Liver (tissue), 9 donors: ENCODE data around the gene GFRA1. TPM values are rescaled to one million over a fixed set of nuclear protein-coding genes. Genes with fewer than 3 reads are reported as not detected.

Experiments
- DNase-seq: peaks from one replicate; pipeline ENCODE4 v3.0.0-alpha.2; 2017; ENCODE audit warnings: low spot score
- H3K27ac ChIP-seq, 2 donors: one replicate each; pipeline ENCODE4 v1.7.0; 2013; ENCODE audit warnings: inconsistent platforms in 2 of 2, low read length in 2 of 2, control low read depth in 1 of 2, low read depth in 1 of 2, mild to moderate bottlenecking in 1 of 2
- H3K27me3 ChIP-seq, 4 donors: one replicate each; pipeline versions ENCODE4 v1.6.1 to v1.7.0; 2013; ENCODE audit warnings: low read length in 3 of 4, inconsistent platforms in 1 of 4, mild to moderate bottlenecking in 1 of 4, moderate library complexity in 1 of 4; ENCODE audit not compliant: control insufficient read depth in 4 of 4, insufficient read depth in 4 of 4
- H3K36me3 ChIP-seq, 4 donors: one replicate each; pipeline versions ENCODE4 v1.6.1 to v1.7.0; 2013; ENCODE audit warnings: low read length in 3 of 4, mild to moderate bottlenecking in 3 of 4, low read depth in 1 of 4, moderate library complexity in 1 of 4; ENCODE audit not compliant: control insufficient read depth in 4 of 4, insufficient read depth in 3 of 4
- H3K4me1 ChIP-seq, 4 donors: one replicate each; pipeline versions ENCODE4 v1.6.1 to v1.7.0; 2013; ENCODE audit warnings: low read length in 3 of 4, mild to moderate bottlenecking in 3 of 4, moderate library complexity in 1 of 4; ENCODE audit not compliant: control insufficient read depth in 4 of 4, insufficient read depth in 4 of 4
- H3K4me3 ChIP-seq, 3 donors: one replicate each; pipeline versions ENCODE4 v1.6.1 to v1.7.0; 2013; ENCODE audit warnings: low read length in 3 of 3, control low read depth in 1 of 3, low read depth in 1 of 3, mild to moderate bottlenecking in 1 of 3
- H3K9ac ChIP-seq, 2 donors: one replicate each; pipeline ENCODE4 v1.7.0; 2013; ENCODE audit warnings: low read length in 2 of 2, mild to moderate bottlenecking in 2 of 2, moderate library complexity in 2 of 2, control low read depth in 1 of 2, low read depth in 1 of 2
- H3K9me3 ChIP-seq, 4 donors: one replicate each; pipeline versions ENCODE4 v1.6.1 to v1.7.0; 2013; ENCODE audit warnings: low read length in 3 of 4; ENCODE audit not compliant: control insufficient read depth in 4 of 4
- EGR1 ChIP-seq, 2 donors: IDR thresholded peaks; 2 replicates each; pipeline ENCODE4 v1.6.1; 2016 to 2018; ENCODE audit warnings: antibody characterized with exemption in 2 of 2, low read depth in 2 of 2
- FOXA1 ChIP-seq: IDR thresholded peaks from 2 replicates; pipeline ENCODE4 v1.6.1; 2016; ENCODE audit warnings: antibody characterized with exemption
- FOXA2 ChIP-seq: IDR thresholded peaks from 2 replicates; pipeline ENCODE4 v1.6.1; 2016; ENCODE audit warnings: antibody characterized with exemption
- GABPA ChIP-seq, 2 donors: IDR thresholded peaks in 1 of 2; conservative IDR thresholded peaks in 1 of 2; 2 replicates each; pipeline ENCODE4 v1.6.1; 2016; ENCODE audit warnings: antibody characterized with exemption in 2 of 2, mild to moderate bottlenecking in 1 of 2, moderate library complexity in 1 of 2
- HNF4A ChIP-seq, 2 donors: conservative IDR thresholded peaks; 2 replicates each; pipeline ENCODE4 v1.6.1; 2016; ENCODE audit warnings: antibody characterized with exemption in 2 of 2, mild to moderate bottlenecking in 2 of 2
- HNF4G ChIP-seq: IDR thresholded peaks from 2 replicates; pipeline ENCODE4 v1.6.1; 2016; ENCODE audit warnings: antibody characterized with exemption
- JUND ChIP-seq, 2 donors: IDR thresholded peaks; 2 replicates each; pipeline ENCODE4 v1.6.1; 2016; ENCODE audit warnings: antibody characterized with exemption in 2 of 2
- NR2F2 ChIP-seq: IDR thresholded peaks from 2 replicates; pipeline ENCODE4 v1.6.1; 2016; ENCODE audit warnings: antibody characterized with exemption
- RAD21 ChIP-seq, 2 donors: IDR thresholded peaks; 2 replicates each; pipeline ENCODE4 v1.6.1; 2016; ENCODE audit warnings: antibody characterized with exemption in 2 of 2, mild to moderate bottlenecking in 2 of 2
- RXRA ChIP-seq, 2 donors: IDR thresholded peaks; 2 replicates each; pipeline ENCODE4 v1.6.1; 2017 to 2018; ENCODE audit warnings: antibody characterized with exemption in 2 of 2, mild to moderate bottlenecking in 1 of 2
- TAF1 ChIP-seq: conservative IDR thresholded peaks from 2 replicates; pipeline ENCODE4 v1.6.1; 2016; ENCODE audit warnings: antibody characterized with exemption, mild to moderate bottlenecking
- YY1 ChIP-seq: IDR thresholded peaks from 2 replicates; pipeline ENCODE4 v1.6.1; 2016; ENCODE audit warnings: antibody characterized with exemption, mild to moderate bottlenecking
- WGBS: extraction: QIAGEN DNeasy Blood & Tissue Kit; methylation state at CpG from one replicate; pipeline ENCODE4 v1.1.7; 2013; 5-methylcytosine and 5-hydroxymethylcytosine counted together
- polyA plus RNA-seq, 2 donors: library from polyadenylated mRNA; stranded (reverse) in 1 of 2; unstranded in 1 of 2; fragments of 200-250 nt in 1 of 2; fragments of >200 nt in 1 of 2; fragmentation: Nextera tagmentation in 1 of 2; extraction: Ambion mirVana in 1 of 2; gene quantifications; one replicate each; pipeline versions ENCODE4 v1.2.1 to v1.2.3, GENCODE V29; 2013 to 2015
- total RNA-seq, 2 donors: library from RNA; depleted of rRNA; stranded (reverse); fragments of >200 nt; gene quantifications; one replicate each; pipeline ENCODE4 v1.2.3, GENCODE V29; 2014
- TF ChIP-seq, protein P1 (sequence below): IDR thresholded peaks from 2 replicates; pipeline ENCODE4 v1.6.1; 2016; ENCODE audit warnings: antibody characterized with exemption, mild to moderate bottlenecking
- TF ChIP-seq, protein P2 (sequence below): fragments of 150-350 bp; IDR thresholded peaks from 2 replicates; pipeline ENCODE4 v1.5.1; 2017; ENCODE audit warnings: improper control_type of control experiment, low read depth, low read length; ENCODE audit not compliant: missing input control
- TF ChIP-seq, protein P3 (sequence below): IDR thresholded peaks from 2 replicates; pipeline ENCODE4 v1.6.1; 2016; ENCODE audit warnings: antibody characterized with exemption
- TF ChIP-seq, protein P4 (sequence below): IDR thresholded peaks from 2 replicates; pipeline ENCODE4 v1.6.1; 2016; ENCODE audit warnings: antibody characterized with exemption
- donor health status: healthy.
- donor health status: healthy.
- donor health status: healthy.
- donor health status: healthy.
- donor health status: healthy.

Gene GFRA1
- total and polyA plus RNA-seq, 4 donors = 14.2 to 53.6 (median 17.8) TPM

DNA sequence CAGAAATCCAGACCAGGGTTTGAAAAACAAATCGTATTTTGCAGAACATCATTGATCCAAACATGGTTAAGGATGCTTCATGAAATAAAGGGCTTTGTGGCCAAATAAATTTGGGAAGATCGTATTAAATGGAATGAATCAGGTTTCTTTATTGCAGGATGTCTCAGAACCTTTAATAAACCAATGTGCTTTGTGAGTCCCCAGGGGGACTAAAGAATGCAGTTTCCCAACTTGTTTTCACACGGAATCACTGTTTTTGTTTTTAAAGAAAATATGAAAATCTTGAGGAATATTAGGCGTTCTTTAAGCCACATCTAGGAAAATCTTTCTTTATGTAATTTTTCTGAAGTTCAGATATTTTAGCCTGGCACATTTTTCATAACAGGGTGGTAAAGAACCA, 34.4 kb upstream of the GFRA1 start:
- TF ChIP-seq NR2F2 (no peak), JUND (IDR thresholded peaks at IDR 0.05) (no peak), YY1 (no peak)
- DNase-seq = no peak
- 92% methylated on average over 4 of the region's 4 CpGs for WGBS
- Histone ChIP-seq H3K9me3 (no peaks in the 10 kb centered on the region), H3K4me3 (no peak overlapping the region), H3K9ac (no peak overlapping the region), H3K36me3 (no peaks in the 10 kb centered on the region), H3K4me1 (no peaks in the 10 kb centered on the region), H3K27me3 (no peaks in the 10 kb centered on the region), H3K27ac (no peak overlapping the region)

DNA sequence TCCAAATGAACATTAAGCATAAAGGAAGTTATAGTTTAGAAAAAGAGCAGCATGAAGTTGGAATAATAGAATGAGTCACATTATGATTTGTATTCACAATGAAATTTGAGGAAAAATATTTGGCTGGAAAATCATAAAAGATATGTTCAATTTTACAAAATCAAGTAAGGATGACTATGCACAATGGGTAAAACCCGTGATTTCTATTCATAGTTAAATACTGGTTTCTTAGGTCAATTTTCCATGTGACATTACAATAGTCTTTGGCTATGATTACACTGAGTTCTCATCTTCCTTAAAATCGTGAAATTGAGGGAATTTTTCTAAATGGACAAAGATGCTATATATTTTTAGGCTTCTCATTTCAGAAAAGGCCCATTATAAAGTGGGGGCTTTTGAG, 33.8 kb upstream of the GFRA1 start:
- WGBS = 83% methylated on average over 2 of the region's 2 CpGs
- no peak for DNase-seq
- no peak overlapping the region for H3K27ac ChIP-seq
- H3K4me1 ChIP-seq = no peaks in the 10 kb centered on the region
- H3K9me3 ChIP-seq = no peaks in the 10 kb centered on the region
- no peak overlapping the region for H3K4me3 ChIP-seq
- TF ChIP-seq NR2F2 (no peak), GABPA (IDR thresholded peaks at IDR 0.05 in 1 of 2, conservative IDR thresholded peaks at IDR 0.05 in 1 of 2) (no peak), RXRA (IDR thresholded peaks at IDR 0.05) (no peak), FOXA1 (no peak), EGR1 (IDR thresholded peaks at IDR 0.05; ENCODE audit: low read depth in 2 of 2) (no peak), FOXA2 (no peak), RAD21 (IDR thresholded peaks at IDR 0.05) (no peak), HNF4G (no peak), YY1 (no peak), HNF4A (conservative IDR thresholded peaks at IDR 0.05) (no peak), TAF1 (no peak), JUND (IDR thresholded peaks at IDR 0.05) (no peak)
- TF ChIP-seq, protein P1, sequence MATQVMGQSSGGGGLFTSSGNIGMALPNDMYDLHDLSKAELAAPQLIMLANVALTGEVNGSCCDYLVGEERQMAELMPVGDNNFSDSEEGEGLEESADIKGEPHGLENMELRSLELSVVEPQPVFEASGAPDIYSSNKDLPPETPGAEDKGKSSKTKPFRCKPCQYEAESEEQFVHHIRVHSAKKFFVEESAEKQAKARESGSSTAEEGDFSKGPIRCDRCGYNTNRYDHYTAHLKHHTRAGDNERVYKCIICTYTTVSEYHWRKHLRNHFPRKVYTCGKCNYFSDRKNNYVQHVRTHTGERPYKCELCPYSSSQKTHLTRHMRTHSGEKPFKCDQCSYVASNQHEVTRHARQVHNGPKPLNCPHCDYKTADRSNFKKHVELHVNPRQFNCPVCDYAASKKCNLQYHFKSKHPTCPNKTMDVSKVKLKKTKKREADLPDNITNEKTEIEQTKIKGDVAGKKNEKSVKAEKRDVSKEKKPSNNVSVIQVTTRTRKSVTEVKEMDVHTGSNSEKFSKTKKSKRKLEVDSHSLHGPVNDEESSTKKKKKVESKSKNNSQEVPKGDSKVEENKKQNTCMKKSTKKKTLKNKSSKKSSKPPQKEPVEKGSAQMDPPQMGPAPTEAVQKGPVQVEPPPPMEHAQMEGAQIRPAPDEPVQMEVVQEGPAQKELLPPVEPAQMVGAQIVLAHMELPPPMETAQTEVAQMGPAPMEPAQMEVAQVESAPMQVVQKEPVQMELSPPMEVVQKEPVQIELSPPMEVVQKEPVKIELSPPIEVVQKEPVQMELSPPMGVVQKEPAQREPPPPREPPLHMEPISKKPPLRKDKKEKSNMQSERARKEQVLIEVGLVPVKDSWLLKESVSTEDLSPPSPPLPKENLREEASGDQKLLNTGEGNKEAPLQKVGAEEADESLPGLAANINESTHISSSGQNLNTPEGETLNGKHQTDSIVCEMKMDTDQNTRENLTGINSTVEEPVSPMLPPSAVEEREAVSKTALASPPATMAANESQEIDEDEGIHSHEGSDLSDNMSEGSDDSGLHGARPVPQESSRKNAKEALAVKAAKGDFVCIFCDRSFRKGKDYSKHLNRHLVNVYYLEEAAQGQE = no peak
- TF ChIP-seq, protein P2, sequence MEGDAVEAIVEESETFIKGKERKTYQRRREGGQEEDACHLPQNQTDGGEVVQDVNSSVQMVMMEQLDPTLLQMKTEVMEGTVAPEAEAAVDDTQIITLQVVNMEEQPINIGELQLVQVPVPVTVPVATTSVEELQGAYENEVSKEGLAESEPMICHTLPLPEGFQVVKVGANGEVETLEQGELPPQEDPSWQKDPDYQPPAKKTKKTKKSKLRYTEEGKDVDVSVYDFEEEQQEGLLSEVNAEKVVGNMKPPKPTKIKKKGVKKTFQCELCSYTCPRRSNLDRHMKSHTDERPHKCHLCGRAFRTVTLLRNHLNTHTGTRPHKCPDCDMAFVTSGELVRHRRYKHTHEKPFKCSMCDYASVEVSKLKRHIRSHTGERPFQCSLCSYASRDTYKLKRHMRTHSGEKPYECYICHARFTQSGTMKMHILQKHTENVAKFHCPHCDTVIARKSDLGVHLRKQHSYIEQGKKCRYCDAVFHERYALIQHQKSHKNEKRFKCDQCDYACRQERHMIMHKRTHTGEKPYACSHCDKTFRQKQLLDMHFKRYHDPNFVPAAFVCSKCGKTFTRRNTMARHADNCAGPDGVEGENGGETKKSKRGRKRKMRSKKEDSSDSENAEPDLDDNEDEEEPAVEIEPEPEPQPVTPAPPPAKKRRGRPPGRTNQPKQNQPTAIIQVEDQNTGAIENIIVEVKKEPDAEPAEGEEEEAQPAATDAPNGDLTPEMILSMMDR = no peak
- TF ChIP-seq, protein P3, sequence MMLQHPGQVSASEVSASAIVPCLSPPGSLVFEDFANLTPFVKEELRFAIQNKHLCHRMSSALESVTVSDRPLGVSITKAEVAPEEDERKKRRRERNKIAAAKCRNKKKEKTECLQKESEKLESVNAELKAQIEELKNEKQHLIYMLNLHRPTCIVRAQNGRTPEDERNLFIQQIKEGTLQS = no peak
- TF ChIP-seq, protein P4, sequence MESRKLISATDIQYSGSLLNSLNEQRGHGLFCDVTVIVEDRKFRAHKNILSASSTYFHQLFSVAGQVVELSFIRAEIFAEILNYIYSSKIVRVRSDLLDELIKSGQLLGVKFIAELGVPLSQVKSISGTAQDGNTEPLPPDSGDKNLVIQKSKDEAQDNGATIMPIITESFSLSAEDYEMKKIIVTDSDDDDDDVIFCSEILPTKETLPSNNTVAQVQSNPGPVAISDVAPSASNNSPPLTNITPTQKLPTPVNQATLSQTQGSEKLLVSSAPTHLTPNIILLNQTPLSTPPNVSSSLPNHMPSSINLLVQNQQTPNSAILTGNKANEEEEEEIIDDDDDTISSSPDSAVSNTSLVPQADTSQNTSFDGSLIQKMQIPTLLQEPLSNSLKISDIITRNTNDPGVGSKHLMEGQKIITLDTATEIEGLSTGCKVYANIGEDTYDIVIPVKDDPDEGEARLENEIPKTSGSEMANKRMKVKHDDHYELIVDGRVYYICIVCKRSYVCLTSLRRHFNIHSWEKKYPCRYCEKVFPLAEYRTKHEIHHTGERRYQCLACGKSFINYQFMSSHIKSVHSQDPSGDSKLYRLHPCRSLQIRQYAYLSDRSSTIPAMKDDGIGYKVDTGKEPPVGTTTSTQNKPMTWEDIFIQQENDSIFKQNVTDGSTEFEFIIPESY = no peak
- H3K27me3 ChIP-seq = no peaks in the 10 kb centered on the region
- no peak overlapping the region for H3K9ac ChIP-seq
- no peaks in the 10 kb centered on the region for H3K36me3 ChIP-seq
